ENCODE data around the gene CLEC17A.

- TF ChIP-seq CTCF (IDR thresholded peaks at IDR 0.05), result no peak
- TF ChIP-seq POLR2A (IDR thresholded peaks at IDR 0.05), result no peak
Measured at GRCh38 chr19:14619404-14619803, 36.5 kb downstream of the CLEC17A start.
